H1 (cell line): ENCODE measurements around the gene GCLC. TPM values are rescaled to one million over a fixed set of nuclear protein-coding genes. Genes with fewer than 3 reads are reported as not detected.

ENCODE experiments used
- CTCF ChIA-PET: fragments of 300-600 bp; sonication (Branson Sonifier 250); formaldehyde crosslinking; loops from one replicate; lab custom pipeline; 2021; ENCODE audit not compliant: partially characterized antibody; lab: Charles Lee
- POLR2A ChIA-PET: fragments of 300-600 bp; sonication (Branson Sonifier 250); formaldehyde crosslinking; loops from one replicate; lab custom pipeline; 2021; ENCODE audit warnings: inconsistent platforms; ENCODE audit not compliant: partially characterized antibody; lab: Charles Lee
- DNase-seq, 2 experiments: peaks; one replicate each; pipeline versions ENCODE4 v3.0.0 to v3.0.0-alpha.2; 2010 to 2022; ENCODE audit warnings: low spot score in 2 of 2, low read depth in 1 of 2, mixed read lengths in 1 of 2
- FAIRE-seq: peaks from 2 replicates; lab custom pipeline; 2011; peaks lifted over from hg19 to GRCh38; lab: Jason Lieb, UNC
- H2AFZ ChIP-seq: 2 replicates; pipeline ENCODE4 v1.8.1; 2012; ENCODE audit warnings: low read length, inconsistent platforms
- H2AK5ac ChIP-seq: 2 replicates; pipeline ENCODE4 v1.6.1; 2013; ENCODE audit warnings: low read depth, low read length
- H2BK120ac ChIP-seq: replicated peaks from 2 replicates; pipeline ENCODE3; 2013; ENCODE audit warnings: low read depth, low read length, inconsistent platforms
- H2BK12ac ChIP-seq: 2 replicates; pipeline ENCODE4 v1.6.1; 2013; ENCODE audit warnings: low read depth, low read length
- H2BK15ac ChIP-seq: 2 replicates; pipeline ENCODE4 v1.6.1; 2013; ENCODE audit warnings: low read length
- H2BK20ac ChIP-seq: 2 replicates; pipeline ENCODE4 v1.6.1; 2013; ENCODE audit warnings: low read length
- H2BK5ac ChIP-seq: 2 replicates; pipeline ENCODE4 v1.6.1; 2013; ENCODE audit warnings: low read depth, low read length
- H3K14ac ChIP-seq: 2 replicates; pipeline ENCODE4 v1.6.1; 2013; ENCODE audit warnings: inconsistent platforms; ENCODE audit not compliant: insufficient read length
- H3K18ac ChIP-seq: 2 replicates; pipeline ENCODE4 v1.6.1; 2013; ENCODE audit warnings: low read length; ENCODE audit errors: extremely low read depth
- H3K23ac ChIP-seq: 2 replicates; pipeline ENCODE4 v1.6.1; 2013; ENCODE audit warnings: inconsistent platforms; ENCODE audit not compliant: insufficient read length
- H3K23me2 ChIP-seq: 2 replicates; pipeline ENCODE4 v1.6.1; 2013; ENCODE audit warnings: low read depth, low read length
- H3K27ac ChIP-seq: 2 replicates; pipeline ENCODE4 v1.6.1; 2011; ENCODE audit warnings: low read depth, low read length, inconsistent platforms
- H3K27me3 ChIP-seq, 4 experiments: replicated peaks in 1 of 4; 1 replicate in 1 of 4; 2 replicates in 3 of 4; pipeline versions ENCODE4 v1.6.1 to v1.8.1; 2011 to 2013; ENCODE audit warnings: low read length in 3 of 4, mild to moderate bottlenecking in 3 of 4, inconsistent platforms in 2 of 4, mixed read lengths in 2 of 4, moderate library complexity in 1 of 4; ENCODE audit not compliant: control insufficient read depth in 3 of 4, insufficient read depth in 3 of 4; ENCODE audit errors: extremely low read depth in 1 of 4
- H3K36me3 ChIP-seq, 4 experiments: 2 replicates each; pipeline versions ENCODE4 v1.6.1 to v1.8.1; 2011 to 2013; ENCODE audit warnings: mild to moderate bottlenecking in 4 of 4, low read length in 3 of 4, moderate library complexity in 2 of 4, control low read depth in 1 of 4, inconsistent platforms in 1 of 4; ENCODE audit not compliant: insufficient read depth in 4 of 4, control insufficient read depth in 2 of 4
- H3K4ac ChIP-seq: replicated peaks from 2 replicates; pipeline ENCODE3; 2013; ENCODE audit warnings: low read length, low read depth, mixed read lengths, inconsistent platforms; ENCODE audit not compliant: insufficient read length
- H3K4me1 ChIP-seq, 4 experiments: replicated peaks in 1 of 4; 1 replicate in 1 of 4; 2 replicates in 3 of 4; pipeline versions ENCODE4 v1.6.1 to v1.8.1; 2011 to 2013; ENCODE audit warnings: low read length in 3 of 4, inconsistent platforms in 2 of 4, mixed read lengths in 1 of 4; ENCODE audit not compliant: insufficient read depth in 4 of 4, control insufficient read depth in 3 of 4
- H3K4me2 ChIP-seq, 2 experiments: 2 replicates each; pipeline versions ENCODE4 v1.6.1 to v1.8.1; 2011 to 2013; ENCODE audit warnings: low read depth in 2 of 2, low read length in 2 of 2, control low read depth in 1 of 2, inconsistent platforms in 1 of 2, mild to moderate bottlenecking in 1 of 2; ENCODE audit not compliant: insufficient read depth in 1 of 2
- H3K4me3 ChIP-seq, 4 experiments: fragments of 200-600, 300-600 bp in 1 of 4; sonication (generic), shearing (Covaris generic), sonication (Bioruptor Twin) in 1 of 4; 2 replicates each; pipeline versions ENCODE4 v1.5.1 to v1.8.1; 2011 to 2016; ENCODE audit warnings: low read length in 4 of 4, low read depth in 3 of 4, control low read depth in 2 of 4, inconsistent platforms in 2 of 4, mild to moderate bottlenecking in 2 of 4, mixed read lengths in 1 of 4, moderate library complexity in 1 of 4; ENCODE audit not compliant: insufficient read depth in 2 of 4; ENCODE audit errors: extremely low read depth in 1 of 4
- H3K56ac ChIP-seq: replicated peaks from 2 replicates; pipeline ENCODE3; 2013; ENCODE audit warnings: low read depth, mild to moderate bottlenecking, mixed read lengths, low read length, inconsistent platforms; ENCODE audit not compliant: insufficient read length
- H3K79me1 ChIP-seq: 2 replicates; pipeline ENCODE4 v1.6.1; 2013; ENCODE audit warnings: low read depth, low read length, control low read depth
- H3K79me2 ChIP-seq, 2 experiments: 2 replicates each; pipeline versions ENCODE4 v1.6.1 to v1.8.1; 2012 to 2013; ENCODE audit warnings: low read length in 2 of 2, mild to moderate bottlenecking in 2 of 2, inconsistent platforms in 1 of 2; ENCODE audit not compliant: insufficient read depth in 2 of 2, control insufficient read depth in 1 of 2
- H3K9ac ChIP-seq, 4 experiments: replicated peaks in 1 of 4; 1 replicate in 1 of 4; 2 replicates in 3 of 4; pipeline versions ENCODE4 v1.6.1 to v1.8.1; 2011 to 2013; ENCODE audit warnings: low read depth in 3 of 4, low read length in 3 of 4, control low read depth in 2 of 4, mild to moderate bottlenecking in 2 of 4, moderate library complexity in 2 of 4, inconsistent platforms in 1 of 4; ENCODE audit errors: extremely low read depth in 1 of 4
- H3K9me3 ChIP-seq, 2 experiments: 2 replicates each; pipeline versions ENCODE4 v1.6.1 to v1.8.1; 2012 to 2013; ENCODE audit warnings: mild to moderate bottlenecking in 2 of 2, moderate library complexity in 2 of 2, control low read depth in 1 of 2, inconsistent platforms in 1 of 2, low read depth in 1 of 2, low read length in 1 of 2, mixed read lengths in 1 of 2; ENCODE audit not compliant: insufficient read depth in 2 of 2
- H4K20me1 ChIP-seq, 2 experiments: replicated peaks in 1 of 2; 2 replicates each; pipeline versions ENCODE3 to v1.8.1; 2011 to 2013; ENCODE audit warnings: inconsistent platforms in 2 of 2, low read length in 2 of 2, mild to moderate bottlenecking in 1 of 2; ENCODE audit not compliant: insufficient read depth in 2 of 2, control insufficient read depth in 1 of 2
- H4K5ac ChIP-seq: 2 replicates; pipeline ENCODE4 v1.6.1; 2013; ENCODE audit warnings: low read length, low read depth, mixed read lengths, inconsistent platforms; ENCODE audit not compliant: insufficient read length
- H4K8ac ChIP-seq: 2 replicates; pipeline ENCODE4 v1.8.0; 2013; ENCODE audit warnings: mild to moderate bottlenecking, moderate library complexity, low read length, inconsistent platforms; ENCODE audit not compliant: insufficient read depth; ENCODE audit errors: extremely low read depth
- H4K91ac ChIP-seq: replicated peaks from 2 replicates; pipeline ENCODE3; 2013; ENCODE audit warnings: low read length, mixed read lengths, inconsistent platforms; ENCODE audit not compliant: insufficient read length
- CBX5 ChIP-seq: fragments of 300-800, 300-1000 bp; sonication (generic); IDR thresholded peaks from 2 replicates; pipeline ENCODE4 v1.7.1; 2016; ENCODE audit warnings: antibody characterized with exemption, low read length, low read depth
- CHD1 ChIP-seq: IDR thresholded peaks from 2 replicates; pipeline ENCODE4 v1.6.1; 2012; ENCODE audit warnings: low read depth, low read length, improper control_type of control experiment
- PHF8 ChIP-seq: fragments of 200-600 bp; sonication (generic); conservative IDR thresholded peaks from 2 replicates; pipeline ENCODE4 v1.7.1; 2012; ENCODE audit warnings: low read depth, mild to moderate bottlenecking, inconsistent platforms, low read length, moderate library complexity
- POU5F1 ChIP-seq: IDR thresholded peaks from 2 replicates; pipeline ENCODE4 v1.6.1; 2011; ENCODE audit warnings: low read depth, mild to moderate bottlenecking, low read length, moderate library complexity
- RXRA ChIP-seq: IDR thresholded peaks from 2 replicates; pipeline ENCODE4 v1.6.1; 2011; ENCODE audit warnings: low read depth, mild to moderate bottlenecking, low read length, moderate library complexity; ENCODE audit not compliant: insufficient read depth
- SAP30 ChIP-seq: fragments of 300-600 bp; sonication (generic); IDR thresholded peaks from 2 replicates; pipeline ENCODE4 v1.7.1; 2012; ENCODE audit warnings: low read length, moderate library complexity, mild to moderate bottlenecking, inconsistent platforms; ENCODE audit not compliant: insufficient read depth, insufficient replicate concordance
- SUZ12 ChIP-seq: fragments of 200-600 bp; sonication (generic); IDR thresholded peaks from 2 replicates; pipeline ENCODE4 v1.6.1; 2012; ENCODE audit warnings: mild to moderate bottlenecking, inconsistent platforms, low read length, moderate library complexity, mixed read lengths
- TAF1 ChIP-seq: IDR thresholded peaks from 2 replicates; pipeline ENCODE4 v1.6.1; 2011; ENCODE audit warnings: mild to moderate bottlenecking, low read depth, low read length
- TAF7 ChIP-seq: optimal IDR thresholded peaks from 2 replicates; pipeline ENCODE3; 2011; ENCODE audit warnings: low read depth, mild to moderate bottlenecking, inconsistent platforms, low read length, moderate library complexity, borderline replicate concordance
- TEAD4 ChIP-seq: IDR thresholded peaks from 2 replicates; pipeline ENCODE4 v1.6.1; 2012; ENCODE audit warnings: low read depth, low read length, inconsistent platforms, mixed read lengths
- ZNF274 ChIP-seq: IDR thresholded peaks from 2 replicates; pipeline ENCODE4 v1.7.0; 2012; ENCODE audit warnings: low read length, borderline replicate concordance; ENCODE audit errors: extremely low read depth
- WGBS, 2 experiments: shearing (Covaris generic) in 1 of 2; methylation state at CpG; one replicate each; pipeline versions ENCODE4 v1.1.6 to v1.1.7; 2013 to 2015; ENCODE audit warnings: low lambda C conversion rate in 2 of 2, mixed read lengths in 2 of 2, inconsistent platforms in 1 of 2, low coverage in 1 of 2, missing lambda C conversion rate in 1 of 2; ENCODE audit not compliant: insufficient replicate concordance in 2 of 2, insufficient coverage in 1 of 2, insufficient read length in 1 of 2; ENCODE audit errors: extremely low coverage in 1 of 2, missing lambda C conversion rate in 1 of 2; 5-methylcytosine and 5-hydroxymethylcytosine counted together
- polyA plus RNA-seq, 7 experiments: library from polyadenylated mRNA; depleted of rRNA in 3 of 7; stranded (reverse) in 5 of 7; unstranded in 2 of 7; fragments of >200 nt in 5 of 7; fragments of 200-250 nt in 2 of 7; gene quantifications; 1 replicate in 5 of 7; 2 replicates in 1 of 7; 4 replicates in 1 of 7; pipeline versions ENCODE4 v1.2.1 to v1.2.3, GENCODE V29; 2011 to 2013; ENCODE audit warnings: missing spikeins in 2 of 7, mixed read lengths in 2 of 7
- total RNA-seq: library from RNA; stranded (reverse); fragmentation: NEBNext Ultra II Directional; extraction: Animal tissue kit (Norgen Biotek cat#: 25700); gene quantifications from 2 replicates; pipeline ENCODE4 v1.2.1, GENCODE V29; 2021
- TF ChIP-seq, protein P1 (sequence below): IDR thresholded peaks from 2 replicates; pipeline ENCODE4 v1.6.1; 2011; ENCODE audit warnings: low read depth, mild to moderate bottlenecking, low read length; ENCODE audit not compliant: insufficient read depth

GCLC gene
- total and polyA plus RNA-seq, 2 of the 8 experiments (the other 6 are each of a cell fraction or from before 2014, with no cell fraction given) = 15.8 to 54.0 TPM

GRCh38 chr6:53556986-53557715 lies 12.2 kb upstream of the GCLC start:
- no peak overlapping the region for H4K5ac ChIP-seq
- H4K8ac ChIP-seq = no peak overlapping the region; the same call in 1 of the 2 replicates
- no peaks in the 10 kb centered on the region for H4K20me1 ChIP-seq
- no peaks in the 10 kb centered on the region for H3K79me1 ChIP-seq
- no peak overlapping the region for H2AFZ ChIP-seq
- no peaks in the 10 kb centered on the region for H3K79me2 ChIP-seq
- POLR2A ChIA-PET = no interaction called here
- H3K4ac ChIP-seq = no peak overlapping the region
- no peak overlapping the region for H3K4me2 ChIP-seq
- H3K9me3 ChIP-seq = peaks cover 10 to 38% of the 10 kb centered on the region in 2 experiments
- H3K23ac ChIP-seq = no peak overlapping the region
- no peaks in the 10 kb centered on the region for H3K27me3 ChIP-seq
- WGBS, 2 experiments = 97% methylated on average over 2 of the region's 2 CpGs; no CpG with 5 or more reads in 1 of the 2 experiments
- no peak for FAIRE-seq
- H3K14ac ChIP-seq = no peak overlapping the region
- 0 out of 2 replicates have a peak, but pooled peaks cover under 1% of the 10 kb centered on the region for H3K23me2 ChIP-seq
- no peak overlapping the region for H3K4me3 ChIP-seq
- H2BK20ac ChIP-seq = no peak overlapping the region
- H4K91ac ChIP-seq = no peak overlapping the region
- CTCF ChIA-PET = interaction anchor here (1.2 kb wide), 1 partner anchor 36 kb away, joined by 3 read pairs; no protein-coding TSS in a partner anchor
- no peak overlapping the region for H3K9ac ChIP-seq
- DNase-seq = no peak
- no peak overlapping the region for H2AK5ac ChIP-seq
- no peaks in the 10 kb centered on the region for H3K4me1 ChIP-seq
- H3K56ac ChIP-seq = no peak overlapping the region
- H2BK12ac ChIP-seq = no peak overlapping the region
- H3K27ac ChIP-seq = no peak overlapping the region
- H3K36me3 ChIP-seq = no peaks in the 10 kb centered on the region
- H2BK5ac ChIP-seq = no peak overlapping the region
- H2BK15ac ChIP-seq = no peak overlapping the region
- H3K18ac ChIP-seq = no peak overlapping the region
- no peak overlapping the region for H2BK120ac ChIP-seq
- TF ChIP-seq TAF7 (no peak), TAF1 (no peak), POU5F1 (no peak), PHF8 (no peak), SUZ12 (no peak), RXRA (no peak), ZNF274 (no peak), TEAD4 (no peak), SAP30 (no peak), CBX5 (no peak), CHD1 (no peak)
- TF ChIP-seq, protein P1, sequence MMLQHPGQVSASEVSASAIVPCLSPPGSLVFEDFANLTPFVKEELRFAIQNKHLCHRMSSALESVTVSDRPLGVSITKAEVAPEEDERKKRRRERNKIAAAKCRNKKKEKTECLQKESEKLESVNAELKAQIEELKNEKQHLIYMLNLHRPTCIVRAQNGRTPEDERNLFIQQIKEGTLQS = no peak
